Mesenchymal stem cell (in vitro differentiated cells and primary cell): Measurements from ENCODE around the gene ULBP1.
"Not testable (repeated sequence)": the region's sequence is repeated elsewhere in the genome, so short reads cannot be mapped to it uniquely, and the experiment has no call there.

ENCODE experiments used
- DNase-seq: peaks from one replicate; pipeline ENCODE4 v3.0.0-alpha.2; 2013
- H2AFZ ChIP-seq: one replicate; pipeline ENCODE4 v1.6.1; 2013; ENCODE audit warnings: low read depth, mild to moderate bottlenecking, control low read depth, inconsistent platforms, low read length, moderate library complexity
- H2AK5ac ChIP-seq: 2 replicates; pipeline ENCODE4 v1.6.1; 2013; ENCODE audit warnings: low read length, moderate library complexity, mild to moderate bottlenecking, inconsistent platforms; ENCODE audit not compliant: severe bottlenecking
- H2BK120ac ChIP-seq: one replicate; pipeline ENCODE4 v1.6.1; 2013; ENCODE audit warnings: low read depth, mild to moderate bottlenecking, inconsistent platforms, low read length, moderate library complexity
- H2BK12ac ChIP-seq, 2 experiments: one replicate each; pipeline ENCODE4 v1.6.1; 2013; ENCODE audit warnings: inconsistent platforms in 2 of 2, low read length in 2 of 2, mild to moderate bottlenecking in 2 of 2, moderate library complexity in 2 of 2, control low read depth in 1 of 2
- H2BK15ac ChIP-seq: one replicate; pipeline ENCODE4 v1.6.1; 2013; ENCODE audit warnings: mild to moderate bottlenecking, low read depth, inconsistent platforms; ENCODE audit not compliant: poor library complexity, severe bottlenecking
- H2BK5ac ChIP-seq: 2 replicates; pipeline ENCODE4 v1.6.1; 2013; ENCODE audit warnings: low read depth, mild to moderate bottlenecking, low read length, control low read depth, inconsistent platforms; ENCODE audit not compliant: poor library complexity, severe bottlenecking
- H3K14ac ChIP-seq, 2 experiments: one replicate each; pipeline ENCODE4 v1.6.1; 2013; ENCODE audit warnings: inconsistent platforms in 2 of 2, low read length in 2 of 2, control low read depth in 1 of 2, mild to moderate bottlenecking in 1 of 2, moderate library complexity in 1 of 2
- H3K18ac ChIP-seq, 2 experiments: one replicate each; pipeline ENCODE4 v1.6.1; 2013; ENCODE audit warnings: inconsistent platforms in 2 of 2, low read length in 2 of 2, control low read depth in 1 of 2, low read depth in 1 of 2, mild to moderate bottlenecking in 1 of 2
- H3K23ac ChIP-seq, 2 experiments: one replicate each; pipeline ENCODE4 v1.6.1; 2013; ENCODE audit warnings: inconsistent platforms in 2 of 2, low read length in 2 of 2, mild to moderate bottlenecking in 2 of 2, moderate library complexity in 2 of 2, control low read depth in 1 of 2
- H3K27ac ChIP-seq: 2 replicates; pipeline ENCODE4 v1.5.1; 2013; ENCODE audit warnings: mild to moderate bottlenecking, moderate library complexity, low read length, control low read depth, inconsistent platforms; ENCODE audit not compliant: poor library complexity, severe bottlenecking
- H3K27me3 ChIP-seq, 2 experiments: 2 replicates each; pipeline versions ENCODE4 v1.6.1 to v1.7.0; 2013; ENCODE audit warnings: low read length in 2 of 2, mild to moderate bottlenecking in 2 of 2, moderate library complexity in 2 of 2, control low read depth in 1 of 2, inconsistent platforms in 1 of 2; ENCODE audit not compliant: control insufficient read depth in 1 of 2, insufficient read depth in 1 of 2
- H3K36me3 ChIP-seq, 2 experiments: 2 replicates each; pipeline versions ENCODE4 v1.6.1 to v1.7.0; 2013; ENCODE audit warnings: low read length in 2 of 2, control low read depth in 1 of 2, inconsistent platforms in 1 of 2, low read depth in 1 of 2, mild to moderate bottlenecking in 1 of 2; ENCODE audit not compliant: insufficient read depth in 2 of 2, control insufficient read depth in 1 of 2
- H3K4ac ChIP-seq, 2 experiments: one replicate each; pipeline ENCODE4 v1.6.1; 2013; ENCODE audit warnings: inconsistent platforms in 2 of 2, low read length in 2 of 2, mild to moderate bottlenecking in 2 of 2, moderate library complexity in 2 of 2, control low read depth in 1 of 2, low read depth in 1 of 2
- H3K4me1 ChIP-seq: 2 replicates; pipeline ENCODE4 v1.6.1; 2013; ENCODE audit warnings: low read depth, low read length, control low read depth; ENCODE audit not compliant: control insufficient read depth, insufficient read depth
- H3K4me2 ChIP-seq: 2 replicates; pipeline ENCODE4 v1.6.1; 2013; ENCODE audit warnings: low read length, mild to moderate bottlenecking, inconsistent platforms; ENCODE audit not compliant: poor library complexity, severe bottlenecking
- H3K4me3 ChIP-seq, 2 experiments: 2 replicates each; pipeline versions ENCODE4 v1.5.1 to v1.7.0; 2013; ENCODE audit warnings: low read length in 2 of 2, mild to moderate bottlenecking in 2 of 2, control low read depth in 1 of 2, low read depth in 1 of 2; ENCODE audit not compliant: insufficient read depth in 1 of 2
- H3K79me1 ChIP-seq: replicated peaks from 2 replicates; pipeline ENCODE4 v1.6.1; 2013; ENCODE audit warnings: mild to moderate bottlenecking, control low read depth, low read length, inconsistent platforms; ENCODE audit not compliant: poor library complexity, severe bottlenecking
- H3K9ac ChIP-seq: 2 replicates; pipeline ENCODE4 v1.7.0; 2013; ENCODE audit warnings: mild to moderate bottlenecking, low read length, moderate library complexity
- H3K9me3 ChIP-seq: 2 replicates; pipeline ENCODE4 v1.7.0; 2013; ENCODE audit warnings: mild to moderate bottlenecking, low read length; ENCODE audit not compliant: control insufficient read depth
- H4K8ac ChIP-seq: one replicate; pipeline ENCODE4 v1.6.1; 2013; ENCODE audit warnings: inconsistent platforms, mild to moderate bottlenecking, low read length, moderate library complexity
- H4K91ac ChIP-seq: one replicate; pipeline ENCODE4 v1.6.1; 2013; ENCODE audit warnings: mild to moderate bottlenecking, low read length, inconsistent platforms
- WGBS: methylation state at CpG from one replicate; pipeline ENCODE4 v1.1.7; 2013; ENCODE audit warnings: mixed read lengths; 5-methylcytosine and 5-hydroxymethylcytosine counted together

ULBP1 gene

GRCh38 chr6:149938013-149938570 is 25.7 kb upstream of the ULBP1 start:
- not testable (repeated sequence) for H3K18ac ChIP-seq, H2BK5ac ChIP-seq, H3K27ac ChIP-seq, H3K9me3 ChIP-seq, H2BK120ac ChIP-seq, H2AK5ac ChIP-seq, H2AFZ ChIP-seq, H4K8ac ChIP-seq, H3K36me3 ChIP-seq, DNase-seq, H3K79me1 ChIP-seq, H3K4ac ChIP-seq
- WGBS, result 3% methylated on average over 15 of the region's 20 CpGs
- peaks cover 18% of the 10 kb centered on the region for H3K4me1 ChIP-seq
- H3K14ac ChIP-seq, result peak overlapping the region in 1 of 2 experiments; percentile 29
- peak overlapping the region; percentile 44 for H2BK15ac ChIP-seq
- H3K4me3 ChIP-seq, result peak overlapping the region; percentile 42 to 76
- H4K91ac ChIP-seq, result peak overlapping the region; percentile 18
- H3K9ac ChIP-seq, result peak overlapping the region; percentile 62
- H2BK12ac ChIP-seq, result peak overlapping the region in 1 of 2 experiments; percentile 38
- H3K27me3 ChIP-seq, result peaks cover 70 to 73% of the 10 kb centered on the region in 2 experiments
- H3K23ac ChIP-seq, result peak overlapping the region in 1 of 2 experiments; percentile 34
- peak overlapping the region; percentile 78 for H3K4me2 ChIP-seq

- Histone ChIP-seq H3K27me3 (peaks cover 63 to 70% of the 10 kb centered on the region in 2 experiments), H3K36me3 (no peaks in the 10 kb centered on the region), H3K79me1 (no peaks in the 10 kb centered on the region), H2BK12ac (peak overlapping the region in 1 of 2 experiments; percentile 38), H2AK5ac (no peak overlapping the region), H2BK120ac (no peak overlapping the region), H3K9me3 (no peaks in the 10 kb centered on the region), H2AFZ (no peak overlapping the region), H4K8ac (no peak overlapping the region), H4K91ac (peak overlapping the region; percentile 18), H3K27ac (no peak overlapping the region), H3K4me2 (peak overlapping the region; percentile 78), H2BK5ac (no peak overlapping the region), H2BK15ac (peak overlapping the region; percentile 60), H3K23ac (peak overlapping the region in 1 of 2 experiments; percentile 87), H3K4me3 (peak overlapping the region; percentile 42 to 76), H3K4me1 (peaks cover 18% of the 10 kb centered on the region), H3K14ac (peak overlapping the region in 1 of 2 experiments; percentile 29), H3K9ac (peak overlapping the region; percentile 62), H3K18ac (no peak overlapping the region), H3K4ac (no peak overlapping the region)
- peak; percentile 35 for DNase-seq
- WGBS, result 3% methylated on average over 58 of the region's 58 CpGs
Observed at GRCh38 chr6:149938571-149939355, 25.0 kb upstream of the ULBP1 start.

- no peak overlapping the region for H4K8ac ChIP-seq
- 49% methylated on average over 5 of the region's 5 CpGs for WGBS
Observed at GRCh38 chr6:149939356-149939648, 24.4 kb upstream of the ULBP1 start.

DNA sequence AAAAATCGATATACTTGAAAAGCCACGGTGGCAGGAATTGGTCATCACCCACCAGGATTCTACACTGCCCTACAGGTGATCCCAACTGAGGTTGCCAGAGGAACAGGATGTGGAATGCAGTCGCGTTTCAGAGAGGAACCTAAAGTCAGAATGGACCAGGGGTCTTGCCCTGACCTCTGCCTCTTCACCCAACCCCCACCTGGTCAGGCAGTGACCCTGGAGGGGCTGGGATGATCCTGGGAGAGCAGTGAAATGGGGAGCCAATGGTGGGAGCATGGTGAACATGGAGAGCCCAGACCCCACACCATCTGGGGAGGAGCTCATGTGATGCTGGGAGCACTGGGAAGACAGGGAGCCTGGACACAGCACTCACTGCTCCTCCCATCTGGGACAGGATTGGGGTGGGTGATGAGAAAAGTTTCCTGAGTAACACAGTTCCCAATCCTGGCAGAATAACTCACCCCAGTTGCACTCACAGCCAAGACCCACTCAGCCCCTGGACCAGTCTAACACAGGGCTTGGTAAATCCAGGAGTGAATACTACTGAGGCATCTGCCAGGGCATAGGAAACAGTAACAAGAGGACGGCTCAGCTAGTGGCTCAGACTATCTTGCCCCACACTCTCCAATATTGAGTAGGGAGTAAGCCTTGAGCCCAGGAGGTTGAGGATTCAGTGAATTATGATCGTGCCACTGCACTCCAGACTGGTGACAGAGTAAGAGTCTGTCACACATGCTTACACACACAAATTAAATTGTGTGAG is 23.7 kb upstream of the ULBP1 start:
- H2AK5ac ChIP-seq, result no peak overlapping the region
- H4K91ac ChIP-seq, result no peak overlapping the region
- H3K23ac ChIP-seq, result peak overlapping the region in 1 of 2 experiments; percentile 23
- no peak overlapping the region for H2BK5ac ChIP-seq
- no peak overlapping the region for H3K4ac ChIP-seq
- H3K4me2 ChIP-seq, result no peak overlapping the region
- H2BK15ac ChIP-seq, result peak overlapping the region; percentile 67
- no peak overlapping the region for H3K4me3 ChIP-seq
- no peak for DNase-seq
- no peak overlapping the region for H3K14ac ChIP-seq
- H3K27ac ChIP-seq, result no peak overlapping the region
- H2AFZ ChIP-seq, result no peak overlapping the region
- H3K79me1 ChIP-seq, result no peaks in the 10 kb centered on the region
- H3K36me3 ChIP-seq, result no peaks in the 10 kb centered on the region
- H3K18ac ChIP-seq, result no peak overlapping the region
- H3K9ac ChIP-seq, result no peak overlapping the region
- H2BK120ac ChIP-seq, result no peak overlapping the region
- no peaks in the 10 kb centered on the region for H3K9me3 ChIP-seq
- H4K8ac ChIP-seq, result no peak overlapping the region
- H3K27me3 ChIP-seq, result peaks cover 55 to 61% of the 10 kb centered on the region in 2 experiments
- 39% methylated on average over 2 of the region's 6 CpGs for WGBS
- no peak overlapping the region for H2BK12ac ChIP-seq
- peaks cover 18% of the 10 kb centered on the region for H3K4me1 ChIP-seq

More at GRCh38 chr6:149939356-149939648, 24.4 kb upstream of the ULBP1 start:
- no peak overlapping the region for H3K4me2 ChIP-seq
- no peak overlapping the region for H3K9ac ChIP-seq
- H3K79me1 ChIP-seq, result no peaks in the 10 kb centered on the region
- no peak overlapping the region for H3K23ac ChIP-seq
- H4K91ac ChIP-seq, result no peak overlapping the region
- H3K4me3 ChIP-seq, result no peak overlapping the region
- H3K27me3 ChIP-seq, result peaks cover 63 to 69% of the 10 kb centered on the region in 2 experiments
- H3K14ac ChIP-seq, result no peak overlapping the region
- no peaks in the 10 kb centered on the region for H3K9me3 ChIP-seq
- no peak overlapping the region for H3K27ac ChIP-seq
- no peak overlapping the region for H3K4ac ChIP-seq
- no peak overlapping the region for H2AK5ac ChIP-seq
- H2BK120ac ChIP-seq, result no peak overlapping the region
- H3K4me1 ChIP-seq, result peaks cover 18% of the 10 kb centered on the region
- H2BK15ac ChIP-seq, result no peak overlapping the region
- no peak overlapping the region for H2AFZ ChIP-seq
- DNase-seq, result no peak
- no peak overlapping the region for H2BK5ac ChIP-seq
- no peaks in the 10 kb centered on the region for H3K36me3 ChIP-seq
- no peak overlapping the region for H2BK12ac ChIP-seq
- no peak overlapping the region for H3K18ac ChIP-seq
